DMS53 treated with DMSO at 0.1 percent for 48 hours (cell line): ENCODE data around the gene FBXO3.
"Not testable (repeated sequence)": the region's sequence is repeated elsewhere in the genome, so short reads cannot be mapped to it uniquely, and the experiment has no call there.

ENCODE experiments used
- DNase-seq: peaks from one replicate; lab custom pipeline; 2025; ENCODE audit not compliant: unreplicated experiment; lab: John Stamatoyannopoulos, UW

The FBXO3 gene

DNA sequence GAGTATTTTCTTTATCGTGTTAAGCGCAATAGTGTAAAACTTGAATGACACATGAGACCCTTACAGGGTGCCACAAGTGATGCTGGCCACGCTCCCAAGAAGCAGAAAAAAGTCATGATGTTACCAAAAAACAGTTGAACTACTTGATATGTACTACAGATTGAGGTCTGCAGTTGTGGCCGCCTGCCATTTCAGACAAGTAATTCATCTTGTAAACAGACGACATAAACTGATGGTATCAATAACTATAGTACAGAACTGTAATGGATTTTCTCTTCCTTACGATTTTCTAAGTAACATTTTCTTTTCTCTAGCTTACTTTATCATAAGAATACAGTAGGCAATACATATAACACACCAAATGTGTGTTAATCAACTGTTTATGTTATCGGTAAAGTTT lies 43.6 kb downstream of the FBXO3 start:
- no peak for DNase-seq

DNA sequence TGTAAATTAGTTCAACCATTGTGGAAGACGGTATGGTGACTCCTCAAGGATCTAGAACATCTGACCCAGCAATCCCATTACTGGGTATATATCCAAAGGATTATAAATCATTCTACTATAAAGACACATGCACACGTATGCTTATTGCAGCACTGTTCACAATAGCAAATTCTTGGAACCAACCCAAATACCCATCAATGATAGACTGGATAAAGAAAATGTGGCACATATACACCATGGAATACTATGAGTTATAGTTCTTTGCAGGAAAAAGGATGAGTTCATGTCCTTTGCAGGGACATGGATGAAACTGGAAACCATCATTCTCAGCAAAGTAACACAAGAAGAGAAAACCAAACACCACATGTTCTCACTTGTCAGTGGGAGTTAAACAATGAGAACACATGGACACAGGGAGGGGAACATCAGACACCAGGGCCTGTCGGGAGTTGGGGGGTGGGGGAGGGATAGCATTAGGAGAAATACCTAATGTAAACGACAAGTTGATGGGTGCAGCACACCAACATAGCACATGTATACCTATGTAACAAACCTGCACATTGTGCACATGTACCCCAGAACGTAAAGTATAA lies 45.2 kb downstream of the FBXO3 start:
- not testable (repeated sequence) for DNase-seq

- not testable (repeated sequence) for DNase-seq
Observed at GRCh38 chr11:33727539-33727938, 46.8 kb downstream of the FBXO3 start.

- no peak for DNase-seq
Observed at GRCh38 chr11:33725496-33725895, 48.8 kb downstream of the FBXO3 start.

DNA sequence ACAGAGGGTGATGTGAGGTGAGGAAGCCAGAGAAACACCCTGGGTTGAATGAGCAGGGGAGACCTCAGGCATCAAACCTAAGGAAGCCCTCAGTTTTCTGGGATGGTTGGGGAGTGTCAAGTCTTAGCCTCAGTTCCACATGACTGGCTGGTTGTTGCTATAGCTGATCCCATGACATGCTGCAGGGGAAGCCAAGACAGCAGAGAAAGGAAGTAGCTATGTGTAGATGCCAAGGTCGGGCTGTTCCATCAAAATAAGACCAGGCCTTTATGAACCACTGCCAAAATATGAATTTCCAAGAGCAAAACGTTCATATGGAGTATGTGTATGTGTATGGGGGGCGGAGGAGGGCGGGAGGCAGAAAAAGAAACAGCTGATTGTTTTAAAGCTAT lies 49.7 kb downstream of the FBXO3 start:
- DNase-seq = no peak

DNA sequence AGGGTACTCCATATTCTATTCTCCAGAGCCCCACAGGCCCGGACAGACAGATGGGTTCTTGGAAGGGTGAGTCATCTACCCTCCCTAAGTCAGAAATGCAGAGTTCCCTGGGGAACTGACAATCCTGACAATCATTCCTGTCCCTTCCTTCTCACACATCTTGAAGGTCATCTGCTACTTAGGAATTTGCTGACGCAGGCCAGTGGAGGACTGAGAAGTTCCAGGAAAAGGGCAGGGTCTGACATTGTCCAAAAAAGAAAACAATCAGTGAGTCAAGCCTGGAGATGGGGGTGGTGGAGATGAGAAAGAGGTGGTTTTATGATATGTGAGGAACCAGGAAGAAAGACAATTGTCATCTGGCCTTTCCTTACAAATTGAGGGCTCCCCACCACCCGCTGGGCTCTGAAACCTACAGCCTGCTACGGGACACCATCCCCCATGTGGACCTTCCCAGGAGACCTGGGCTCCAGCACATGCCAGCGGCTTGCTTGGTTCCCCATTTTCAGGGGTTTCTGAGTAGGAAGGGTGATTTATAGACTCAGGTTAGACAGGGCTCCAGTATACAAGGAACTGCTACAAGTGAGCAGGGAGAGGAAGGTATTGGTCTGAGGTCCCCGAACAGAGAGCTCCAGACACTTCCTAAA lies 51.0 kb downstream of the FBXO3 start:
- no peak for DNase-seq

DNA sequence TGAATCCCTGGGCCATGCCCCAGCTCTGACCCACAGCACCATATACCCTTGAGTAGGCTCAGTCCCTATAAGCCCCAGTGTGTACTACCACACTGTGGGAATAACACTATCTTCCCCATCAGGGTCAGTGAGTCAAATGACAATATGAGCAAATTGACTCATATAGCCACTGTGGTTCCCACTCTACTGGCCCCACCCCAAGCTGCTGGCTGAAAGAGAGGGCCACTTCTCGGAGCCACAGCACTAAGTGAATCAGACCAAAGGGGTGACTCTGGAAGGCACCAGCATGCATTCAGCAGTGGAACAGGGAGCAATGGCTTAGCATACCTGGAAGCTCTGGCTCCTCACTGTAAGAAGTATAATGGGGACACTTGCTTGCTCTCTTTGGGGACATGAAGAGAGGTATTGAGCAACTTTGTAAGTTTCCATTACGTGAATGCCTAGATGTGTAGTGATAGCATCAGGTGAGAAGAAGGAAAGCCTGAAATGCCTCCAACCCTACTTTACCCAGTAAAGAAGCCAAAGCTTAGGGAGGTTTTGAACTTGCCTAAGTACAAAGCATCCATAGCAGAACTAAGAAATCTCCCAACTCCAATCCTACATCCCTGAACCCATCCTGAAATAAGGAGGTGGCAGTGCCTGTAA lies 51.6 kb downstream of the FBXO3 start:
- no peak for DNase-seq

GRCh38 chr11:33721984-33722383 lies 52.3 kb downstream of the FBXO3 start:
- no peak for DNase-seq

DNA sequence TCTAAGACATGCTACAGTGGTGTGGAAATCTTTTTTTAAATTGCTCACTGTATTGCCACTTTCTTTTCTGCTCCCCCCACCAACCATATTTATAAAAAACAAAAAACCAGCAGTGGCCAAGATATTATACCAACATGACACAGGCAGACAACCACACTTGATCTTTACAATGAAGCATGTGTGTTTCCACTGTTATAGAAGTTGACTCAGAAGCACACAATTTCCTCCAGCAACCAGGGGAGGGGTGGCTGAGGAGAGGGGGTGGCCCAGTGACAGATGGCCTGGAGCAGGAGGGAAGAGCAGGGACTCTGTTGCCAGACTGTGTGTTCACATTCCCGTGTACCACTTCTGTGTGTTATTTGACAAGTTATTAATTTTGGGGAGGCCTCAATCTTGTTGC lies 52.9 kb downstream of the FBXO3 start:
- no peak for DNase-seq

- DNase-seq = no peak
Observed at GRCh38 chr11:33719587-33719986, 54.7 kb downstream of the FBXO3 start.

DNA sequence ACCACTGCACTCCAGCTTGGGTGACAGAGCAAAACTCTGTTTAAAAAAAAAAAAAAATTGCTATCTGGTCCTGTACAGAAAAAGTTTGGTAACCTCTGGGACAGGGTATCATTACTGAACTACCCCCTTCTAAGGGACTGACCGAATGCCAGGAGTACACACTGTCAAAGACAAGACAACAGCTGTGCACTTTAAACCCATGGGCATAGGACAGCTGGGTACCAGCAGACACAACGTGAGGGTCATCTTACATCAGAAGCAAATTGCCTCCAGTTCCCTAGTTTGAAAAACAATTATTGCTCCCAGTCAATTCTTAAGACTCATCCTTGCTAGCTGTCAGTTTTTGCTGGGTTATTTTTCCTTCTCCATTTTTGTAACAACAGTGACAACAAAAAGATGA lies 55.9 kb downstream of the FBXO3 start:
- no peak for DNase-seq

- DNase-seq = no peak
Observed at GRCh38 chr11:33716243-33716642, 58.1 kb downstream of the FBXO3 start.

DNA sequence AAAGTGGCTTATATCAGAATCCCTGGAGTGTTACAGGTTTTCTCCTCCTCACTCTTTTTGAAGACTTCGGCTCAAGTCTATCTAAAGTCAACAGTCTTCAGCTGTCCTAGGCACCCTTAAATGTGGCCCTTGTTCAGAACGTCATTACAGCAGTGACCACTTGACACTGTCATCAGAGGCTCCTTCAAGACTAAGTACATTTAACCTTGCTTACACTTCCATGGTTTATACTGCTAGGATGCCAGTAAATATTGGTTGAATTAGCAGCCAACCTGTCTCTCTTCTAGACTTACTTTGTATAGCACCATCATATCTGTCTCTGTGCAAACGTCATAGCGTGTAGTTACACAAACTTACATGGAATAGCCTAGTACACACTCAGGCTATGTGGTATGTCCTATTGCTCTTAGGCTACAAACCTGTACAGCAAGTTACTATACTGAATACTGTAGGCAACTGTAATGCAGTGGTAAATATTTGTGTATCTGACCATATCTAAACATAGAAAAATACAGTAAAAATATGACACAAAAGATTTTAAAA lies 60.4 kb downstream of the FBXO3 start:
- no peak for DNase-seq

DNA sequence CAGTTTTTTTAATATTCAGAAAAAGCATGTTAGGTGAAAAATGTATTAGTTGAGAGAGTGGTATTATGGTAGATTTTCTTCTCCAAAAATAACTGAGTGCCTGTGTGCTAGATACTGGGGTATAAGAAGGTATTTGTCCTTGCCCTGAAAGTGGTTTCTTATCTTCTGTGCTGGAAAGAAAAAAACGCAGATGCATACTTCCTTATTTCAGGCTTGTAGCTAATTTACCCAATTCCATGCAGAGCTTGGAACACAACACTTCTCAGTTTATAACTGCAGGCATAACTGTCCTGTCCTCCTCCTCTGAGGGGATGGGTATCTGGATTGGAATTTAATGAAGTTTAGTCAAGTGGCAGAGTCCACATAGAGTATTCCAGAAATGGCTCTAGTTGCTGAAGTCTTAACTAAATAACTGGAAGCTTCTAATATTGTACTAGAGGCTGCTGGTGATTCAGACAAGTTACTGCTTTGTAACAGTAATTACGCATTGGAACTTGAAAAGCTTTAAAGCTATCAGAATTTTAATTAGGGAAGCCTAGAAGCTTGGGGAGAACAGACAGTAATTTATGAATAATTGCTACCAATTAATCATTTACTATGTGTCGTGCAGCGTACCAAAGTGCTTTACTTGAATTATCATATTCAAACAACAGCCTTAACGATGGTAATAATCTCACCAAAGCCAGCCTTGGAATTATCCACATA lies 61.0 kb downstream of the FBXO3 start:
- DNase-seq = no peak

DNA sequence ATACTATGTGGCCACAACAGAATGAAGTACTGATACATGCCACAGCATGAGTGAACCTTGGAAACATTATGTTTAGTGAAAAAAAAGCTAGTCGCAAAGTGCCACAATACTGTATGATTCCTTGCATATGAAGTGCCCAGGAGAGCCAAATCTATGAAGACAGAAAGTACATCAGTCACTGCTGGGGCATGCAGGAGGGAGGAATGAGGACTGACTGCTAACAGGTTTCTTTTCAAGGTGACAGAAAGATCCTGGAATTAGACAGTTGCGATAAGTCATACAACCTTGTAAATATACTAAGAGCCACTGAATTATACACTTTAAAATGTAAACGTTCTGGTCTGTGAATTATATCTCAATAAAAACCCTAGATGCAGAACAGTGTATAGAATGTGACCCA lies 61.9 kb downstream of the FBXO3 start:
- no peak for DNase-seq

DNA sequence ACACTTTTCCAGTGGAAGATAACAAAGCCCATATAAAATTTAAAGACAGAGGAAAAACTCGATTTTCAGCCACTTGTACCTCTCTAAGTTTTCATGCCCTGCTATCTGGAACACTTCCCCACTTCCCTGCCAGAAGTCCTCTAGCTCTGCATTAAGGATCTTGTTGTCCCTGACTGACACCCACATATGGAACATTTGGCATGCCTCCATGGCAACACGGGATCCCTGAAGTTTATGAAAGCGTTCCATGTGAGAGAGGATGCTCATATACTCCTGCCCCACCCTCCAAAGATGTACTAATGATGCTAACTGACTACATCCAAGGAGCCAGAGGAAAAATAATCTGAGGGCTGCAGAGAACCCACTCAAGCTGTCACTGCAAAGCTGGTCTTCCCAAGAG lies 64.9 kb downstream of the FBXO3 start:
- DNase-seq = no peak

DNA sequence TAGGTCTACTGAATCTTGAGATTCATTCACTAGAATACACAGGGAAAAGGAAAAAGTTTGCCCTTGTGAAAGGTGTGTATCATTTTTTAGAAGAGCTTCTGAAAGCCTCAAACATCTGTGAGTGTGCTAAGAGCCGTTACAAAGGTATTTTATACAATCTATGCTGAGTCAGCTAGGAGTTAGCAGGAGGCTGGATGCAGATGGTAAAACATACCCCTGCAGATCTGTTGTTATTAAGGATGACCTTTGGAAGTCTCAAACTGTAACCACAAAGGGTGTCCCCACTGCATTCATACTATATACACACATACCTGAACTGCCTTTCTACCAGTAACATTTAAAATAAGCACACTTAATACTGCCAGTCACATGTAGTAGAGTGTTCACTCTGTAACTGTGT lies 65.3 kb downstream of the FBXO3 start:
- DNase-seq = no peak

GRCh38 chr11:33707831-33708230 lies 66.5 kb downstream of the FBXO3 start:
- DNase-seq = not testable (repeated sequence)

DNA sequence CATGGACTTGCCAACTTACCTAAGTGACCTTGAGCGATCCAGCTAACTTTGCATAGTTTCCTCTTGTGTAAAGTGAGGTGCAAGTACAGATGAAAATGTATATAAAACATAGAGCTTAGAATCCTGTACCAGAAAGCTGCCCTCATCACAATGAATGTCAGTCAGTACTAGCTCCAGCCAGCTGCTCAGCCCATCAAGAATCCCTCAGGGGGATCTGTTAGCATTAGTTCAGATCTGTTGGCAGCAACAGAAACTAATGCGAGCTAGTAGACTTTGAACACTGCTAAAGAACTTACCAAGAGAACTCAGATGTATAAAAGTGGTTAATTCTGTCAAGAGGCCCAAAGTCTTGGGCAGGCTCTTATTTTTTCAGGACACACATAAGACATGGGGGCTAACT lies 67.4 kb downstream of the FBXO3 start:
- DNase-seq = no peak

GRCh38 chr11:33706546-33706945 lies 67.8 kb downstream of the FBXO3 start:
- DNase-seq = no peak

DNA sequence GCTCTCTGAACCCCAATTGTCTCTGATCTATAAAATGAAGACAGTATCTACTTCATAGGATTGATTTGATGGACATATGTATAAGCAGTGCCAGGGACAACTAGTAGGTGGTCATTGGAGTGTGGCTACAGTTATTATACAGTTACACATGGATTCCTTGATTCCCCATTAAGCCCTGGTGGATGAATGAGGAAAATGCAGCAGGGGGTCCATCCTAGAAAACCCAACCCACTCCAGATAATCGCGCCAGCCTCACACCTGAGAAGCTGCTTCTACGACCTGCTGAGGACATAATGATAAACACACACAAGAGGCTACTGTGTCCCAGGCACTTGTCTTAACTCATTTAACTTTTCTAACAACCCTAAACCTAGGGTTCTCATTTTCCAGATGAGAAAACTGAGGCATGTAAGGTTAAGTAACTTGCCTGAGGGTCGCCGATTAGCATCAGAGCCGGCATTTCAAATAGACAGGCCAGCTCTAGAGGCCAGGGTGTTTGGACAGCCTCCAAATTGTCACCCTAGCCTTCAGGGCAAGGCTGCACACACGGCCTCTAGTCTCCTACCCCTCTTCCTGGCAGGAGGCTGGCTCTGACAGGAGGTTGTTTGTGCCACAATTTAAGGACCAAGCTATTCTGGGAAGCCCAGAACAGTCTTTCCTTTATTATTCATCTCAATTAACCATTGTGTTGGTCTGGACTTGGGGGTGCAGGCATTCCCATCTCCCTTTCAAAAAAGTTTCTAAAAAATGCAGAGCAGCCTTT lies 69.9 kb downstream of the FBXO3 start:
- DNase-seq = no peak
